A673 (cell line): ENCODE results near the gene TTLL5.

ENCODE experiments used
- CTCF ChIP-seq: fragments of 300-800, 200-600 bp; sonication (generic); conservative IDR thresholded peaks from 2 replicates; pipeline ENCODE4 v1.5.1; 2017; ENCODE audit warnings: low read depth, mild to moderate bottlenecking, antibody characterized with exemption, low read length, moderate library complexity, mixed read lengths
- EZH2 ChIP-seq: fragments of 200-600 bp; sonication (generic); IDR thresholded peaks from 2 replicates; pipeline ENCODE4 v1.6.1; 2017; ENCODE audit warnings: borderline replicate concordance, low read depth, mild to moderate bottlenecking, mixed read lengths, antibody characterized with exemption, low read length; ENCODE audit not compliant: poor library complexity, severe bottlenecking

DNA sequence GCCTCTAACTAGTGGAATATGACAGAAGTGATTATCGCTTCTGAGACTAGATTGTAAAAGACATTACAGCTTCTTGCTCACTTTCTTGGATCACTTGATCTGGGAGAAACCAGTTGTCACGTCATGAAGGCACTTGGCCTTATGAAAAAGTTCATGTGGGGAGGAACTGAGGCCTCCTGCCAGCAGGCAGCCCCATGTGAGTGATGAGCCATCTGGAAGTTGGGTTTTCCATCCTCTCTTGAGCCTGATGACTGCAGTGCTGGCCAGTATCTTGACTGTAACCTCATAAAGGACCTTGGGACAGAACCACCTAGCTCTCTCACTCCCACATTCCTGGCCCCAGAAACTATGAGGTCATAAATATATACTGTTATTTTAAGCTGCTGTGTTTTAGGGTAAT is 28.0 kb downstream of the TTLL5 start:
- TF ChIP-seq CTCF, result no peak
- no peak for TF ChIP-seq EZH2
